ENCODE measurements around the gene LDLRAD3. TPM values are rescaled to one million over a fixed set of nuclear protein-coding genes. Genes with fewer than 3 reads are reported as not detected.
A peak's percentile ranks its signal among the peaks of the same experiment; 100 is the strongest.

LDLRAD3 gene
- total and polyA plus RNA-seq, 4 donors = 2.2 to 14.3 (median 9.9) TPM

DNA sequence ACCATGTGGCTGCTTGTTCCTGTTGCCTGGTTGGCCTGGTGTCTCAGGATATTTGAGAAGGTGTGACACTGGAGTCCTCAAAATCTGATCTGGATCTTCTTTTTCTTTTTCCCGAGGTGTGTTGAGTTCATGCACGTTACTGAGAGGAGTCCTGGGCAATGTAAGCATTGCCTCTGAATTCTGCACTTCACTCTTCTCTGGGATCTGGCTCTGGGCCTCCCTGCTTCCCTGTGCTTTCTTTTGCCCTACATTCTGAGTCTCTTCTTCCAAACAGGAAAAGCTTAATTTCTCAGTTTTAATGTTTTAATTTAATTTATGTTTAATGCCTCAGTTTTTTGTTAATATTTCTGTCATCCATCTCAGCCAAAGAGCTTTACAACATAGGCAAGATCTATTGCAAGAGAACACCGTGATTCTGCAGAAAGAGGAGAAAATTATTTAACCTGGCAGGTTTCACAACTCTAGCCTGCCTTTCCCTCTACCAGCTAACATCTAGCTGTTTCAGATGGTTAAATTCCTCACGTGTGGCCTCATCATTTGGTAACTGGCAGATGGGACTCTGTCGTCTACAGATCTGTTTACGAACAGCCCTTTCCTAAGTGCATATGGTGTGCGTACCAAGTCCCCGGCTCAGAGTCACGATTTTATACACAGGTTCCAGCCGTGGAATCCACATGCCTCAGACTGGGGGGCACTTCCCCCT lies 24.7 kb downstream of the LDLRAD3 start:
- TF ChIP-seq, protein P1, sequence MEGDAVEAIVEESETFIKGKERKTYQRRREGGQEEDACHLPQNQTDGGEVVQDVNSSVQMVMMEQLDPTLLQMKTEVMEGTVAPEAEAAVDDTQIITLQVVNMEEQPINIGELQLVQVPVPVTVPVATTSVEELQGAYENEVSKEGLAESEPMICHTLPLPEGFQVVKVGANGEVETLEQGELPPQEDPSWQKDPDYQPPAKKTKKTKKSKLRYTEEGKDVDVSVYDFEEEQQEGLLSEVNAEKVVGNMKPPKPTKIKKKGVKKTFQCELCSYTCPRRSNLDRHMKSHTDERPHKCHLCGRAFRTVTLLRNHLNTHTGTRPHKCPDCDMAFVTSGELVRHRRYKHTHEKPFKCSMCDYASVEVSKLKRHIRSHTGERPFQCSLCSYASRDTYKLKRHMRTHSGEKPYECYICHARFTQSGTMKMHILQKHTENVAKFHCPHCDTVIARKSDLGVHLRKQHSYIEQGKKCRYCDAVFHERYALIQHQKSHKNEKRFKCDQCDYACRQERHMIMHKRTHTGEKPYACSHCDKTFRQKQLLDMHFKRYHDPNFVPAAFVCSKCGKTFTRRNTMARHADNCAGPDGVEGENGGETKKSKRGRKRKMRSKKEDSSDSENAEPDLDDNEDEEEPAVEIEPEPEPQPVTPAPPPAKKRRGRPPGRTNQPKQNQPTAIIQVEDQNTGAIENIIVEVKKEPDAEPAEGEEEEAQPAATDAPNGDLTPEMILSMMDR (IDR thresholded peaks at IDR 0.05; ENCODE audit: control extremely low read depth, extremely low read depth) = no peak
- H3K27me3 ChIP-seq (ENCODE audit: control insufficient read depth in 3 of 3, insufficient read depth in 3 of 3, low read length in 2 of 3) = no peaks in the 10 kb centered on the region
- no peak for DNase-seq
- no peaks in the 10 kb centered on the region for H3K9me3 ChIP-seq (ENCODE audit: control insufficient read depth in 4 of 4, insufficient read depth in 3 of 4, low read length in 3 of 4)
- no peak overlapping the region for H3K9ac ChIP-seq (ENCODE audit: insufficient read depth in 1 of 2, low read length in 2 of 2)
- no peaks in the 10 kb centered on the region for H3K36me3 ChIP-seq (ENCODE audit: control insufficient read depth in 4 of 4, insufficient read depth in 4 of 4, low read length in 4 of 4)
- H3K4me1 ChIP-seq (ENCODE audit: control insufficient read depth in 5 of 5, insufficient read depth in 5 of 5, low read length in 5 of 5) = peaks cover 0 to 9% (median 8%) of the 10 kb centered on the region in 5 donors
- 84 to 90% methylated on average over 10 of the region's 10 CpGs for WGBS, 2 donors
- H3K27ac ChIP-seq (ENCODE audit: low read depth in 1 of 2, low read length in 1 of 2) = no peak overlapping the region
- ATAC-seq (ENCODE audit: insufficient read depth, low FRiP score) = no peak
- no peak overlapping the region for H3K4me3 ChIP-seq

DNA sequence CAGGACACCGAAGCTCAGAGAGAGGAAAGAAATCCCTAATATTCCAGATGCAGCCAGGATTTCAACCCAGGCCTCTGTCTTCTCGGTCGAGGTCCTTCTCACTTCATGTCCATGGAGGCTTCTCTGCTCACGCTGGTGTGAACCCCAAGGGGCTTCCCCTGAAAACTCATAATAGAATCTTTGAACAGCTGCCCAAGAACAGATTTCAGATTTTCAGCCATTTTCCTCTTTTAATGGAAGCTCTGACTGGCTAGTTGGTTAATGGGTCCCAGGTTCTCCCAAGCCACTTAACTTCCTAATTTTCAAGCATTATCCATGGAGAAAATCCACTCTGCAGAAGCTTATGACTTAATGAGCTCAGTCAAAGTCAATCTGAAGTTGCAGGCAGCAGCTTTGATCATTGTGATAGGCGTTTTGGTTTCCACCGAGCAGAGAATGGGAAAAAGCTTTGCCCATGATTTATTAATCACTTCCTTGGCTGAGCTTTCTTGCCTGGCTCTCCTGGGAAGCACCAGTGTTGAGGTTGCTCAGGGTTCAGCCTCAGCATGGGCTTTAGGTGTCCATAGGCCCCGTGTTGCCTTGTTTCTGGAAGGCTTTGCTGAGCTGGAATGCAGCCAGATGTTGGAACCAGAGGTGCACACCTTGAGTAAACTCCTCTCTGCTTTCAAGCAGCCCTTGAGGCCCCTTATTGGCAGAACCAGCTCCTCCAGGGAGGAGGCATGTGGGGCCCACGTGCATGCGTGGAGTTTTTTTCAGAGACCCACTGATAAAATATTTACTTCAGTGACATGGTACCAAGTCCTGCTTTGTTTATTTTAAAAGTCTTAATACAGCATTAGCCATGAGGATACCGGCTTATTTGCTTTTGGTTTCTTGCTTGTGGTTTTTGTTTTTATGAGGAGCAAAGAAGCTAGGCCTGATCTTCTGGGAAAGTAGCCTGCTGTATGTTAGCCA lies 25.5 kb downstream of the LDLRAD3 start:
- no peak overlapping the region for H3K4me3 ChIP-seq
- no peaks in the 10 kb centered on the region for H3K27me3 ChIP-seq (ENCODE audit: control insufficient read depth in 3 of 3, insufficient read depth in 3 of 3, low read length in 2 of 3)
- ATAC-seq (ENCODE audit: insufficient read depth, low FRiP score) (no peak), DNase-seq (peak in 1 of 3 donors; percentile 46)
- 58 to 67% methylated on average over 10 of the region's 10 CpGs for WGBS, 2 donors
- TF ChIP-seq, protein P1 (IDR thresholded peaks at IDR 0.05; ENCODE audit: control extremely low read depth, extremely low read depth) = no peak
- peaks cover 0 to 9% (median 5%) of the 10 kb centered on the region in 5 donors for H3K4me1 ChIP-seq (ENCODE audit: control insufficient read depth in 5 of 5, insufficient read depth in 5 of 5, low read length in 5 of 5)
- no peak overlapping the region for H3K27ac ChIP-seq (ENCODE audit: low read depth in 1 of 2, low read length in 1 of 2)
- peaks cover 0 to 3% (median under 1%) of the 10 kb centered on the region in 4 donors for H3K9me3 ChIP-seq (ENCODE audit: control insufficient read depth in 4 of 4, insufficient read depth in 3 of 4, low read length in 3 of 4)
- H3K9ac ChIP-seq (ENCODE audit: insufficient read depth in 1 of 2, low read length in 2 of 2) = no peak overlapping the region
- no peaks in the 10 kb centered on the region for H3K36me3 ChIP-seq (ENCODE audit: control insufficient read depth in 4 of 4, insufficient read depth in 4 of 4, low read length in 4 of 4)

DNA sequence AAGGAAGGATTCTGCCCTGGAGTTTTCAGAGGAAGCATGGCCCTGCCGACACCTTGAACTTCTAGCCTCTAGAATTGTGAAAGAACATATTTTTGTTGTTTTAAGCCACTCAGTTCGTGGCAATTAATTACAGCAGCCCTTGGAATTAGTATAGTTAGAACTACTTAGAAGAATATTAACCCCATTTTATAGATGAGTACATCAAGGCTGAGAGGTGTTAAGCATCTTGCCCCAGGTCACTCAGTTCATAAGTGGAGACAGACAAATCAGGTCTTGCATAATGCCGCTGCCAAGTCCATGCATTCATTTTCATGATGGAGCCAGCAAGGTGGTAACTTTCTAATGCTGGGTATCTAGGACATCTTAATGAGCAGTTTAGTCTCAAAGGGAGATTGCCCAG lies 26.6 kb downstream of the LDLRAD3 start:
- TF ChIP-seq, protein P1 (IDR thresholded peaks at IDR 0.05; ENCODE audit: control extremely low read depth, extremely low read depth) = no peak
- H3K4me3 ChIP-seq = no peak overlapping the region
- no peak overlapping the region for H3K27ac ChIP-seq (ENCODE audit: low read depth in 1 of 2, low read length in 1 of 2)
- no peaks in the 10 kb centered on the region for H3K36me3 ChIP-seq (ENCODE audit: control insufficient read depth in 4 of 4, insufficient read depth in 4 of 4, low read length in 4 of 4)
- WGBS, 2 donors = 79 to 91% methylated on average over 3 of the region's 3 CpGs
- peaks cover 0 to 3% (median 1%) of the 10 kb centered on the region in 4 donors for H3K9me3 ChIP-seq (ENCODE audit: control insufficient read depth in 4 of 4, insufficient read depth in 3 of 4, low read length in 3 of 4)
- H3K4me1 ChIP-seq (ENCODE audit: control insufficient read depth in 5 of 5, insufficient read depth in 5 of 5, low read length in 5 of 5) = peaks cover 0 to 9% (median 5%) of the 10 kb centered on the region in 5 donors
- DNase-seq (no peak), ATAC-seq (ENCODE audit: insufficient read depth, low FRiP score) (no peak)
- H3K9ac ChIP-seq (ENCODE audit: insufficient read depth in 1 of 2, low read length in 2 of 2) = no peak overlapping the region
- no peaks in the 10 kb centered on the region for H3K27me3 ChIP-seq (ENCODE audit: control insufficient read depth in 3 of 3, insufficient read depth in 3 of 3, low read length in 2 of 3)

All from lung (tissue), 12 donors.